Hematopoietic multipotent progenitor cell (in vitro differentiated cells): ENCODE measurements around the gene RIMS3. TPM values are rescaled to one million over a fixed set of nuclear protein-coding genes. Genes with fewer than 3 reads are reported as not detected.

ENCODE experiments used
- DNase-seq, 3 donors: peaks; one replicate each; pipeline ENCODE4 v3.0.0-alpha.2; 2011 to 2015; ENCODE audit warnings: low read depth in 2 of 3, low spot score in 2 of 3
- total RNA-seq: library from RNA; depleted of rRNA; stranded (reverse); fragments of >200 nt; gene quantifications from one replicate; pipeline ENCODE4 v1.2.3, GENCODE V29; 2012

RIMS3 gene
- total RNA-seq, 1 donor = 1.9 TPM

DNA sequence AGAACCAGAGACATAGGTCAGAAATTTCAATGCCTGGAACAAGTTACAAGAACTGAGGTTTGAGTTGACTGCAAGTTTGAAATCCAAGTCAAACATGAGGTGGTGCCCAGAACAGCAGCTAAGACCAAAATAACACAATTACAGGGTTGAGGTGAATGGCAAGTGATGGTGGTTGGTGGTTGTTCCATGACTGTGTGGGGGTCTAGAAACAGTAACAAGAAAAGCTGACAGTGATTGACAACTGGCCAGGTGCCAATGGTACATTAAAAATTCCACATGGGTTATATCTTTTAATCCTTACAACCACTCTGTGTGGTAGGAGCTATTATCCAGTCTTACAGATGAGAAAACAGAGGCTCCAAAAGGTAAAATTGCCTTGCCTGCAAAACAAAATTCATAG lies 32.0 kb downstream of the RIMS3 start:
- no peak for DNase-seq

DNA sequence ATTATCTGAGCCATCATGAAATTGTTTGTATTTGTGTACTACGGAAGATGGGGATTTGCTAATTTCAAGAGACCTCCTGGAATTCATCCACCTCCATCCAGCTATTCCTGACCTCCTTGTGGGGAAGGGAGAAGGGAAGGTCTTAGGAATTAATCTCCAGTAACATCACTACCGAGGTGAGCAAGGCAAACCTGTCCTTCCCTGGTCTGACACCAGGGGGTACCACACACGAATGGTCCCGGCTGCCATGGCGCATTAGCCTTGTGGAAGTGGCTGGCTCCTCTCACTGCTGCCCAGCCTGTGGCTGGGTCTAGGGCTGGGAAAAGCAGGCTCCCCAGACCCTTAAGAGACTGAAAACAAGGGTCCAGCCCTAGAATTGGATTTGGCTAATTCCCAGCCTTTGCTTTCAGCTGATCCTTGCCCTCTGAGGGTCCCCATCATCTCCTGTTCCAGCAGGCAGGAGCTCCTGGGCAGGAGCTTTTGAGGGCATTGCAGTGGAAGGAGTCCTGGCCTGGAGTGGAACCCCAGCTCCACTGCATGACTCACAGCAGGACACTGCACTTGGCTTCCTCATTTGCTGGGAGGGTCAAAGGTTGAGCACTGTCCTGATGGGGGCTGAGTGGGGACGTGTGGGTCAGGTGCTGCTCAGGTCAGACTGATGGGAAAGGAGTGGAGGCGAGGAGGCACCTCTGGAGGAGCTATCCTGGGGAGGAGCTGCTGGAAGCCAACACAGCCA lies 34.8 kb downstream of the RIMS3 start:
- DNase-seq = peak in 2 of 3 donors; percentile 40 to 62

DNA sequence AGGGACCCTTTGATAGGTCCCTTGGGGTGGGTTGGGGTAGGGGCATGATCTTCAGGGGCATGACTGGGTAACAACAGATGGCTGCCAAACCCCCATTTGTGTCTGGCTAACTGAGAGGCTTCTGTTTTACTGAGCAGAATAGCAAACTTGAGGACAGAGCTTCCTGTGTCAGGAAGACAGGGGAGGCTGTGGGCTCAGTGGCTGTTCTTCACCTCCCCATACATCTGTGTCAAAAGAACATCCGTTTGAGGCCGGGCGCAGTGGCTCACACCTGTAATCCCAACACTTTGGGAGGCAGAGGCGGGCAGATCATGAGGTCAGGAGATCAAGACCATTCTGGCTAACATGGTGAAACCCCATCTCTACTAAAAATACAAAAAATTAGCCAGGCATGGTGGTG lies 35.9 kb downstream of the RIMS3 start:
- peak in 1 of 3 donors; percentile 20 for DNase-seq

DNA sequence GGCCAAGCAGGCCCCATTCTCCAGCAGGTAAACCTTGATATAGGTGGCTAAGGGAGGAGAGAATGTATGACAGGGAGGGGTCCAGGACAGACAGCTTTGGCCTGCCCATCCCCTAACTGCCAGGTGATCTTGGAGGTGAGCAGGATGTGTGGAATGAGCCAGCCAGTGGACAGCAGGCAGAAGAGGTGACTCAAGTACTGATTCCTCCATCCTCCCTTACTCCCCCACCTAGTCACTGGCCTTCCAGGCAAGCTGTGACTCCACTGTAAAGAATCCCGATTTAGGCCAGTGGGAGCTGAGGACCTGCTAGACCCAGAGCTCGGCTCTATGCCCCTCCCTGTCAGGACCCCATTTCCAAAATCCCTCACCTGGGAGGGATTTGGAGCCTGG lies 36.6 kb downstream of the RIMS3 start:
- DNase-seq = no peak

DNA sequence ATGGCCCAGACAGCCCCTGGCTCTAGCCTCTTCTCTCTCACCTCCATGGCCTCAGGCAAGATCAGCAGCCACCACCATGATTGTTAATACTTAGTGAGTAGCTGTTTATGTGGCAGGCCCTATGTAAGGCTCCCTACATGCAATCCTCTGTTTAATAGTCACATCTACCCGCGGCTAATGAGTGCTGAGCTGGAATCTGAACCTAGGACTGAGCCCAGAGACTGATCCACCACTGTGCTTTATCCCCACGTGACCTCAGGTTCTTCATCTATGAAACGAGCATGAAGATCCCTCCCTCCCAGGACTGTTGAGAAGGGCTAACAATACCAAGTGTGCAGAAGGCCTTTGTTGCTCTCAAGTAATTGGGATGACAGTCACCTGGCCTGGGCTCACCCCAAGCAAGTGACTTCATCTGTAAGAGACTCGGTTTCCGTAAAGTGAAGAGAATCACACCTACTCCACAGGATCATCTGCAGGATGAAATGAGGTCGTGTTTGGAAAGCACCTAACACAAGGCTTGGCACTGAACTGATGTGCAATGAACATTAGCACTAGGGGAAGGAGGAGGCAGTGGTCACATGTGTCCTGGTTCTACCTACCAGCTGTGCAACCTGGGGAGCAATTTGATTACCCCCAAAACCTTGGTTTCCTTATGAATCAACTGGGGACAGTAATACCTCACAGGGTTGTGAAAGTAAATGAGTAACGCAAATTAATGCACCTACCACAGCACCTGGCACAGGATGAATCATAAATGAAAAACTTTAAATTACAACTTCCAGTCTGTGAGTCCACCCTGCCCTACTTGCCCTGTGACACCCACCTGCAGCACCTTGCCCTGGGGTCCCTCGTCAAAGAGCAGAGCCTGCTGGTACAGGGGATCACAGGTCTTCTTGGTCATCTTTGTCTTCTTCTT lies 37.2 kb downstream of the RIMS3 start:
- no peak for DNase-seq

DNA sequence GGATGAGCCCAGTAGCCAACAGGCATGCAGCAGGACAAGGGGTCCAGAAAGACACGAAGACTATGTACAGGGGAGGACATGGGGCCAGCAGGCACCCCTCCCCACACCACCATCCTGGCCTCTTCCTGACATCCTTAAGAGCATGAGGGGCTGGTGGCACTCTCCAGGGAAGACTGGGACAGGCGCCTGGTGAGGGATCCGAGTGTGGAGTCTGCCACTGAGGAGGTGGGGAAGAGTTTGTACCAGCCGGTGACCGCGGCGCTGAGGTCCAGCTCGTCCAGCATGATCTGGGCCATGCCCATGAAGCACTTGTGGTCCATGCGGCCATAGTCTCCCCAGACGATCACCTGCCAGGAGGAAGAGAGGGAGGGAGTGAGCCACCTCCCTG lies 39.1 kb downstream of the RIMS3 start:
- DNase-seq = no peak

DNA sequence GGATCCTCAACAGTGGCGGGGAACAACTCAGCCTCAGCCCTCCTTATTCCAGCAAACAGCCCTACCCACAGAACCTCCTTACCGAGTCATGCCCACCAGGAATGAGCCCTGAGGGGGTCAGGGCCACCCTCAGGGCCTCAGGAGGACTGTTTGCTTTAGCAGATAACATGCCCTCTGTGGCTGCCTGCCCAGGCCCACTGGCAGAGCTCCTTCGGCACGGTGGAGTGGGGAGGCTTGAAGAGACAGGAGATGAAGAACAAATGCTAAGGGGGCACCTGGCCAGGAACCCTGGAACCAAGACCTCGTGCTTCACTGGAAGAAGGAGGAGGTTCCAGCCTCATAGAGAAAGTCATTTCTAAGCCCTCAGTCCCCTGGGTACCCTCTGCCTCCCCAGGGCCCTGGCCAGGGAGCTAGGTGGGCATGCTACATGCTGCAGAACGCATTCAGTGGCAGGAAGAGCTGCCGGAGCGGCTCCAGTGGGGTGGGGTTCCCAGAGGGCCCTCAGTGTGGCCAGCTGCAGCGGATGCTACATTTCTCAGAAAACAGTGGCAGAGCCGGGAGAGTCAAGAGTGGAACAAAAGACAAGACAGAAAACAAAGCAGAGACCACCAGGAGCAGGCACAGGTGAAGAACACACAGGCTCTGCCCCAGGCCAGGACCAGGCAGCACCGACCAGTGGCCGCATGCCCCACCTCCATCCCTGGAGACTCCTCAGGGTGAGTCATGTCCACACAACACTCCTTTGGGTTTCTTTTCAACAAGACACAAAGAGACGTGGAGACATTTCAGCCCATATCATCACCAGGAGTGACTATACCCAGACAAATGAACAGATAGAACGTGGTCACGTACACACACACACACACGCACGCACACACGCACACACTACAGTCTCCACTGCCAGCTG lies 39.8 kb downstream of the RIMS3 start:
- DNase-seq = no peak

DNA sequence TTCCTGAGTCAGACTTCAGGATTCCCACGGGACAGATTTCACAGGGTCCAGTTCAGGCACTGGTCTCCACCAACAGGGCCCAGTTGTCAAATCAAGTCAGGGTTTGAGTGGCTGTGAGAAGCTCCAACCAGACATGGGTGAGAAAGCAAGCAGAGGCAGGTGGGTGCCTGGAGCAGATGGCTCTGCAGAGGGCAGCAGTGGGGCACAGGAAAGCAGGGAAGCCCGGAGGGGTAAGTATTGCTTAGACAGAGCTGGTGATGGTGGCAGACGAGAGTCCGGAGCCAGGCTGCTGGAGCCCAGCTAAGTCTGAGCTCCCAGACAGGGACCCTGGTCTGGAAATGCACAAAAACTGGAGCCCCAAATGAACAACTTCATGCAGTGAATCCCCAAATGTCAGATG lies 40.4 kb downstream of the RIMS3 start:
- peak in 1 of 3 donors; percentile 54 for DNase-seq

DNA sequence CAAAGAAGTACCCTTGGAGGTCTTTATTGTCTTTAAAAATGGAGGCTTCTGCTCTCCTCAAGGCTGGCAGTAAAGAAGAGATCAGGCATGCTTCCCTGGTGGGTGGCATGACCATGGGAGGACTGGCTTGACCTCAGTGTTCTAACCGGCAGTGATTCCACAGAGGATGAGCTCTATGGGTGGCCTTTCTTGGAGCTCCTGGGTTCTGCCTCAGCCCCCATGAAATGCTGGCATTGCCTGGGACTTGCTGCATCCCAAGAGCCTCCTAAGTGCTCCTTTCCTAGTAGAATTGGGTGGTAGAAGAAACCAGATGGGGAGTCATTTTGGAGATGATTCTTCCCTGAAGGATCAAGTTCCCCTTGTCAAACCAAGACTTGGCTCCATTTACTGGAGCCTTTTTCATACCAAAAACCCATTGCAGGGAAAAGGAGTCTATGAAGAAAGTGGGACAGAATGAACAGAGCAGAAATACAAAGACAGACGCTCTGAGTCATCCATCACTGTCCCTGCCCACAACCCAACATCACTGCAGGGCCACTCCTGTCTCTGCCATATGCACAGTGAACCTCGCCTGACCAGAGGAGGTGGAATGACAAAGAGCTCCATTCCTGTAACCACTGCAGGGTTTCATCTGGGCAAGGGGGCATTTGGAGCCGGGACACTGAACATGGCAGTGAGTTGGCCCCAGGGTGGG lies 42.4 kb downstream of the RIMS3 start:
- no peak for DNase-seq

DNA sequence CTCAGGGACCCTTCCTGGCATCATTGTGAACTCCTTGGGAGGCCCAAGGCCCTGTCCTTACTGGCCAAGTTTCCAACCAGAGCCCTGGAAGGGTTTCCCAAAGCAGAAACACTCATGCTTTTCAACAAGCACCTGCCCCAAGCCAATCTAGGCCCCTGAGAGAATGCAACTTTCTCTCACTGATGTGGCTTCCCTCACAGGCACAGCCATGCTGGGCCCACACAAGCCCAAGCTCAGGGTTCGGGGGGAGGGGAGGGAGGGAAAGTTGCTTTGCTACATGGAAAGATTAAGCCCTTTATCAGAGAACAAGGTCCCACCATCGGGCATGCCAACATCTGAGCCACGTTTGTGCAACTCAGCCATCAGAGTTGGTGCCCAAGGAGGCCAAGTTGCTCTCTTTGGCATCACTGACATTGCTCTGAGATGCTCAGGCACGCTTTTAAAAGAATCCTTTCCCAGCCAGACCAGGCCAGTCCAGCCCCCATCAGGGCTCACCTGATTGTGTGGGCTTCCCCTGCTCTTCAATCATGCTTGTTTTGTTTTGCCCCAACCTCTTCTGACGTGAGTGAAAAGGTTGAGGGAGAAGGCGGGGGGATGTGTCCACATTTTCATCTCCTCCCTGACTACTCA lies 43.5 kb downstream of the RIMS3 start:
- no peak for DNase-seq

DNA sequence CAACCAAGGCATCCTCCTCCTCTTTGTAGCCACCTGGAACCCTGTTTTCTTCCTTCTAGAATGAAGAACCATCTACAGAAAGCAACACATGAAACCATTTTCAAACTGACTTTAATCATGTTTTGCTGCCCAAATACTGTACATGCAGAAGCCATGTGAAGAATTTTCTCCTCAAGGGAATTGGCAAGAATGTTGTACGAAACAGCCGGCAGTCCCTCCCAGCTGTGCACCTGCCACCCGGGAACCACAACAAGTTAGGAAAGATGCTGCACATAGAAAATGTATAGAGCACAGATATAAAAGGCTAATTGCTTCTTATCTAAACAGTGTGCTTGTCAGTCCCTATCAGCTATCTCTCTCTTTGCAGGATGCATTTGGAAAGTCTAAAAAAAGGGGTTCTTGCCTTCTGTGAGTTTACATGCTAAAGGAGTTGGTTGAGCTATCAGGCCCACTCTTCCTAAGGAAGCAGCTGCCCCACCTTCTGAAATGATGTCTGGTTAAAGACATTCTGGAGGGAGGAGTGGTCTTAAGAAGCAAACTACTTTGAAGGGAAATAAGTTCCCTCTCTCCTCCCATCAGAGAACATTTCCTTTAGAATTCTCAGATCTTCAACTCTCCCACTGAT lies 44.8 kb downstream of the RIMS3 start:
- DNase-seq = no peak

DNA sequence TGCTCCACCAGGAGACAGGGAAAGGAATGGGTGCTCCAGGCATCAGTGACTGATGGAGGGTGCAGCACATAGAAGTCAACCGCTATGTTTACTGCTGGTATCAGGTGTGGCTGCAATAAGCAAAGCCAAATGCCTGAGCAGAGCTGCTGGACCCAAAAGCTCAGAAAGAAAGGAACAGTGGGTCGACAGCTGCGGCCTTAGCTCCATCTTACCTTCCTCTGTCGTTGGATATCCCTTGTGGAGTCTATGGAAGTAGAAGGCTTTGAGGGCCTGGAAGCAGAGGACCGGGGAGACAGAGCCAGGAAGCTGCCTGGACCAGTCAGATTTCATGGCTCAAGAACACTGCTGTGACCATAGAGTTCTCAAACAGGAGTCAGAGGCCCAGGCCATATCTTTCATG lies 45.3 kb downstream of the RIMS3 start:
- DNase-seq = no peak

DNA sequence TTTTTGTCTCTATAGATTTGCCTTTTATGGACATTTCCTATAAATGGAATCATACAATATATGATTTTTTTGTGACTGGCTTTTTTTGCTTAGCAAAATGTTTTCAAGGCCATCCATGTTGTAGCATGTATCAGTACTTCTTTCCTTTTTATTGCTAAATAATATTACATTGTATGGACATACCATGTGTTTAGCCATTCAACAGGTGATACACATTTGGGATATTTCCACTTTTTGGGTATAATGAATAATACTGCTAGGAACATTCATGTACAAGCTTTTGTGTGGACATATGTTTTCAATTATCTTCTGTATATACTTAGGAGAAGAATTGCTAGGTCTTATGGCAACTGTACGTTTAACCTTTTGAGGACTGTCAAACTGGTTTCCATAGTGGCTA lies 47.4 kb downstream of the RIMS3 start:
- no peak for DNase-seq

DNA sequence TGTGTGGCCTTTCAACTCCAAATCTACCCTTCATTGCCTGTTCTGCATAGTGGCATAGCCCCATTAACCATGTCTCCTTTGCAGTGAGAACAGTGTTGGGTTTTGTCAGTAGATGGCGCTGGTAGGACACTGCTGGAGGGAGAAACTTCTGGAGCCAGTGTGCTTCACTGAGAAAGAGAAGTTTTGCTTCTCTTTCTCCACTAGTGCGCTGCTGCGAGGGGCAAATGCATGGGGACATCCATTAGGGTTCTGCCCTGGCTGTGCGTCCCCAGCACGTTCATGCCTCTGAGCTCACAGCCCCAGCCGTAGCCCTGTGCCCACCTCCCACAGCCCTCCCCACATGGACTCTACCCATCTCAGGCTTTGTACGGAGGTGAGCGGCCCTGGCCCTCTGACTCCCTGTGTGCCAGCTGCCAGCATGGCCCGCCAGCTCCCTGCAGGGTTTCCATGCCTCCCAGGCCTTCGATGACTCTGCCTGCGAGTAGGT lies 53.1 kb downstream of the RIMS3 start:
- peak; percentile 54 to 83 (median 63) for DNase-seq

DNA sequence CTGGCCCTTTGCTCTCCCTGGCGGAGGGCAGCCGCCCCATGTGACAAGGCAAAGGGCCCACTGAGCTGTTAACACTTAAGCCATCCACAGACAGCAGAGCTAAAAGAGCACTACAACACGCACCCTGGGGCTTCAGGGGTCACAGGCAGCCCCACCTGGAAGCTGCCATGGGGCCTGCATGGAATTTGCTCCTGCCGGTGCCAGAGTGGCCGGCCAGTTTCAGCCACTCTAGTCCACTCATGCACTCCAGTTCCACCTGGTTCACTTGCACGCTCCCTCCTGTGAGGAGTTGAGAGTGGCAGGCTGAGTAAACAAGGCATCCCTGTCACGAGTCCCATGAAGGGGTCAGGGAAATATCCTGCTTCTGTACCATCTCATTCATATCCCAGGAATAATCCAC lies 55.3 kb downstream of the RIMS3 start:
- no peak for DNase-seq

DNA sequence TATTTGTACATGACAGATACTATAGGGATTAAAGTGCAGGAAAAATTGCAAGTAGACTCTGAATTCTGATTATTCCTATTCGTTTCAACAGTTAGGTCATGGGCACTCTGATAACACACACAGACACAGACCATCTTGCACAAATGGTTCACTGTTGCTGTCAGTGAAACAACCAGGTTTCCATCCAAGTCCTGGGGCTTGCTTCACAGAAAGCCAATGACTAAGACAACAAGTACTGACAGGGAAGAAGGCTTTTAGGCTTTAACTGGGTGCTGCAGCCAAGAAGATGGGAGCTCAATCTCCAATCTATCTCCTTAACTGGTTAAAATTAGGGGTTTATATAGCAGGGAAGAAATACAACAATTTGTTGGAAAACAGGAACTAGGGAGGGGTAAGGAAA lies 57.6 kb downstream of the RIMS3 start:
- no peak for DNase-seq

DNA sequence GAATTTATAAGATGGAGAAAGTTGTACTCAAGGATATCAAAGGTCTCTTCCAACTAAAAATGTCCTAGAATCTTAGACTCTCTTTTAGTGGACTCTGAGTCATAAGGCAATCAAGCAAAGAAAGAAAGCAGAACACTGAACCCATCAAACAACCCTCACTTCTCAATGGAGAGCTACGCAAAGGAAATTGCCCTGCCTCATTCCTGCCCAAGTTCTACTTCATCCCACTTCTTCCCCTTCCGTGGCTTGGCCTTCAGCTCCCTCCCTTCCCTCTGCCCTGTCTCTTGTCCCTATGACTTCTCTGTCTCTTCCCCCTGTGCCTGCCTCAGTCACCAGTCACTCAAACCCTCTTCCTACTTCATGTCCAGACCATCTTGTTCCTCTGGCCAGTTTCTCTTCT lies 58.5 kb downstream of the RIMS3 start:
- DNase-seq = no peak

DNA sequence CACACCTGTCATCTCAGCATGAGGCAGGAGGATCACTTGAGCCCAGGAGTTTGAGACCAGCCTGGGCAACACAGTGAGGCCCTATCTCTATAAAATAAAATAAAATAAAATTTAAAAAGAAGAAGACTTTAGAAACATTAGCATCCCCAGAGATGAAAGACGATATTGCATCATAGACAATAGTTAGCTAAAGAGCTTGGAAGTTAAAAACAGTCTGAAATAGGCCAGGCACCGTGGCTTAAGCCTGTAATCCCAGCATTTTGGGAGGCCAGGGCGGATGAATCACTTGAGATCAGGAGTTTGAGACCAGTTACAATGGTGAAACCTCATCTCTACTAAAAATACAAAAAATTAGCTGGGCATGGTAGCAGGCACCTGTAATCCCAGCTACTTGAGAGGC lies 59.3 kb downstream of the RIMS3 start:
- DNase-seq = no peak

DNA sequence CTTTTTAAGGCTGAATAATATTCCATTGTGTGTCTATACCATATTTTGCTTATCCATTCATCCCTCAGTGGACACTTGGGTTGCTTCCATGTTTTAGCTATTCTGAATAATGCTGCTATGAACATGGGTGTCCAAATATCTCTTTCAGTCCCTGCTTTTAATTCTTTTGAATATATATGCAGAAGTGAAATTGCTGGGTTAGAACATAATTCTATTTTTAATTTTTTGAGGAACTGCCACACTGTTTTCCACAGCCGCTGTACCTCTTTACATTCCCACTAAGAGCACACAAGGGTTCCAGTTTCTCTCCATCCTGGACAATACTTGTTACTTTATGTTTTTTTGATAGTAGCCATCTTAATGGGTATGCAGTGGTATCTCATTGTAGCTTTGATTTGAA lies 65.6 kb downstream of the RIMS3 start:
- no peak for DNase-seq
